ENCODE measurements around the gene SH3RF3. TPM values are rescaled to one million over a fixed set of nuclear protein-coding genes. Genes with fewer than 3 reads are reported as not detected.
"Not testable (repeated sequence)": the region's sequence is repeated elsewhere in the genome, so short reads cannot be mapped to it uniquely, and the experiment has no call there.

SH3RF3 gene
- total RNA-seq, 2 experiments from 2014 or later, result 2.2 to 2.5 TPM

- Mint-ChIP-seq H3K9me3 (no peaks in the 10 kb centered on the region), H3K4me1 (peaks cover 24% of the 10 kb centered on the region), H3K27me3 (peaks cover 9% of the 10 kb centered on the region), H3K4me3 (no peak overlapping the region), H3K36me3 (peaks cover 3% of the 10 kb centered on the region), H3K27ac (no peak overlapping the region)
- DNase-seq, result no peak
Observed at GRCh38 chr2:109222825-109223471, 93.9 kb downstream of the SH3RF3 start.

GRCh38 chr2:109223490-109223889 lies 94.5 kb downstream of the SH3RF3 start:
- no peak for DNase-seq
- no peak overlapping the region for H3K27ac Mint-ChIP-seq
- peaks cover 20% of the 10 kb centered on the region for H3K4me1 Mint-ChIP-seq
- no peak overlapping the region for H3K4me3 Mint-ChIP-seq
- H3K36me3 Mint-ChIP-seq, result peaks cover 3% of the 10 kb centered on the region
- peaks cover 8% of the 10 kb centered on the region for H3K27me3 Mint-ChIP-seq
- no peaks in the 10 kb centered on the region for H3K9me3 Mint-ChIP-seq

- not testable (repeated sequence) for H3K4me3 Mint-ChIP-seq, H3K27me3 Mint-ChIP-seq, H3K36me3 Mint-ChIP-seq, H3K9me3 Mint-ChIP-seq, H3K27ac Mint-ChIP-seq, DNase-seq
- peaks cover 18% of the 10 kb centered on the region for H3K4me1 Mint-ChIP-seq
Observed at GRCh38 chr2:109224341-109224740, 95.3 kb downstream of the SH3RF3 start.

- Mint-ChIP-seq H3K36me3 (peaks cover 1% of the 10 kb centered on the region), H3K27ac (no peak overlapping the region), H3K27me3 (no peaks in the 10 kb centered on the region), H3K4me1 (peaks cover 19% of the 10 kb centered on the region), H3K9me3 (no peaks in the 10 kb centered on the region), H3K4me3 (no peak overlapping the region)
- no peak for DNase-seq
Observed at GRCh38 chr2:109225170-109225782, 96.3 kb downstream of the SH3RF3 start.

- Mint-ChIP-seq H3K27me3 (no peaks in the 10 kb centered on the region), H3K4me1 (peaks cover 25% of the 10 kb centered on the region), H3K36me3 (peaks cover 1% of the 10 kb centered on the region), H3K27ac (no peak overlapping the region), H3K4me3 (no peak overlapping the region), H3K9me3 (no peaks in the 10 kb centered on the region)
- DNase-seq, result no peak
Observed at GRCh38 chr2:109226128-109226527, 97.1 kb downstream of the SH3RF3 start.

- H3K9me3 Mint-ChIP-seq, result no peaks in the 10 kb centered on the region
- H3K4me1 Mint-ChIP-seq, result peaks cover 30% of the 10 kb centered on the region
- H3K36me3 Mint-ChIP-seq, result peaks cover 1% of the 10 kb centered on the region
- no peak for DNase-seq
- no peak overlapping the region for H3K4me3 Mint-ChIP-seq
- H3K27ac Mint-ChIP-seq, result no peak overlapping the region
- no peaks in the 10 kb centered on the region for H3K27me3 Mint-ChIP-seq
Observed at GRCh38 chr2:109226622-109227021, 97.6 kb downstream of the SH3RF3 start.

- Mint-ChIP-seq H3K27ac (no peak overlapping the region), H3K36me3 (peaks cover 3% of the 10 kb centered on the region), H3K9me3 (no peaks in the 10 kb centered on the region), H3K27me3 (no peaks in the 10 kb centered on the region), H3K4me1 (peaks cover 26% of the 10 kb centered on the region), H3K4me3 (no peak overlapping the region)
- no peak for DNase-seq
Observed at GRCh38 chr2:109229094-109229675, 100.2 kb downstream of the SH3RF3 start.

- no peak for DNase-seq
- H3K27me3 Mint-ChIP-seq, result no peaks in the 10 kb centered on the region
- no peak overlapping the region for H3K4me3 Mint-ChIP-seq
- H3K36me3 Mint-ChIP-seq, result peaks cover 3% of the 10 kb centered on the region
- no peak overlapping the region for H3K27ac Mint-ChIP-seq
- peaks cover 26% of the 10 kb centered on the region for H3K4me1 Mint-ChIP-seq
- H3K9me3 Mint-ChIP-seq, result no peaks in the 10 kb centered on the region
Observed at GRCh38 chr2:109230941-109231420, 102.0 kb downstream of the SH3RF3 start.

GRCh38 chr2:109231428-109231827 lies 102.4 kb downstream of the SH3RF3 start:
- H3K36me3 Mint-ChIP-seq, result peaks cover 3% of the 10 kb centered on the region
- H3K27me3 Mint-ChIP-seq, result no peaks in the 10 kb centered on the region
- peaks cover 30% of the 10 kb centered on the region for H3K4me1 Mint-ChIP-seq
- H3K9me3 Mint-ChIP-seq, result no peaks in the 10 kb centered on the region
- H3K27ac Mint-ChIP-seq, result no peak overlapping the region
- DNase-seq, result no peak
- no peak overlapping the region for H3K4me3 Mint-ChIP-seq

GRCh38 chr2:109231996-109232705 lies 103.1 kb downstream of the SH3RF3 start:
- H3K4me1 Mint-ChIP-seq, result peaks cover 35% of the 10 kb centered on the region
- no peaks in the 10 kb centered on the region for H3K27me3 Mint-ChIP-seq
- peaks cover 2% of the 10 kb centered on the region for H3K36me3 Mint-ChIP-seq
- no peak overlapping the region for H3K4me3 Mint-ChIP-seq
- DNase-seq, result no peak
- no peak overlapping the region for H3K27ac Mint-ChIP-seq
- no peaks in the 10 kb centered on the region for H3K9me3 Mint-ChIP-seq

- no peaks in the 10 kb centered on the region for H3K27me3 Mint-ChIP-seq
Observed at GRCh38 chr2:109232909-109233308, 103.9 kb downstream of the SH3RF3 start.

GRCh38 chr2:109233643-109234042 lies 104.6 kb downstream of the SH3RF3 start:
- Mint-ChIP-seq H3K27ac (no peak overlapping the region), H3K9me3 (no peaks in the 10 kb centered on the region), H3K36me3 (peaks cover 2% of the 10 kb centered on the region), H3K27me3 (no peaks in the 10 kb centered on the region), H3K4me1 (peaks cover 38% of the 10 kb centered on the region), H3K4me3 (no peak overlapping the region)
- DNase-seq, result no peak

More at GRCh38 chr2:109232909-109233308, 103.9 kb downstream of the SH3RF3 start:
- H3K4me1 Mint-ChIP-seq, result peaks cover 36% of the 10 kb centered on the region
- no peaks in the 10 kb centered on the region for H3K9me3 Mint-ChIP-seq
- no peak for DNase-seq
- peaks cover 2% of the 10 kb centered on the region for H3K36me3 Mint-ChIP-seq
- H3K4me3 Mint-ChIP-seq, result no peak overlapping the region
- H3K27ac Mint-ChIP-seq, result no peak overlapping the region

- Mint-ChIP-seq H3K4me1 (peaks cover 39% of the 10 kb centered on the region), H3K9me3 (no peaks in the 10 kb centered on the region), H3K27ac (no peak overlapping the region), H3K36me3 (peaks cover 2% of the 10 kb centered on the region), H3K4me3 (no peak overlapping the region), H3K27me3 (no peaks in the 10 kb centered on the region)
- DNase-seq, result no peak
Observed at GRCh38 chr2:109234355-109234754, 105.3 kb downstream of the SH3RF3 start.

- Mint-ChIP-seq H3K27ac (no peak overlapping the region), H3K4me3 (no peak overlapping the region), H3K9me3 (no peaks in the 10 kb centered on the region), H3K36me3 (peaks cover 2% of the 10 kb centered on the region), H3K27me3 (no peaks in the 10 kb centered on the region), H3K4me1 (peaks cover 32% of the 10 kb centered on the region)
- no peak for DNase-seq
Observed at GRCh38 chr2:109236147-109236546, 107.1 kb downstream of the SH3RF3 start.

GRCh38 chr2:109237792-109238191 lies 108.8 kb downstream of the SH3RF3 start:
- Mint-ChIP-seq H3K4me1 (peaks cover 26% of the 10 kb centered on the region), H3K9me3 (no peaks in the 10 kb centered on the region), H3K36me3 (peaks cover 2% of the 10 kb centered on the region), H3K27me3 (no peaks in the 10 kb centered on the region), H3K4me3 (no peak overlapping the region), H3K27ac (no peak overlapping the region)
- DNase-seq, result no peak
